Measurements from ENCODE around the gene FREM1.

The FREM1 gene

GRCh38 chr9:14866200-14866749 is 44.0 kb downstream of the FREM1 start:
- no peak for DNase-seq

GRCh38 chr9:14864309-14864708 is 45.9 kb downstream of the FREM1 start:
- no peak for DNase-seq

- DNase-seq, result no peak
These were observed 46.8 kb downstream of the FREM1 start for GRCh38 chr9:14863402-14863801.

- no peak for DNase-seq
These were observed 52.6 kb downstream of the FREM1 start for GRCh38 chr9:14857449-14858305.

GRCh38 chr9:14849851-14850250 is 60.4 kb downstream of the FREM1 start:
- DNase-seq, result no peak

- no peak for DNase-seq
These were observed 60.9 kb downstream of the FREM1 start for GRCh38 chr9:14849296-14849695.

GRCh38 chr9:14846871-14847311 is 63.3 kb downstream of the FREM1 start:
- DNase-seq, result peak; percentile 37

- DNase-seq, result no peak
These were observed 67.1 kb downstream of the FREM1 start for GRCh38 chr9:14843163-14843562.

GRCh38 chr9:14842269-14842668 is 68.0 kb downstream of the FREM1 start:
- no peak for DNase-seq

- no peak for DNase-seq
These were observed 71.5 kb downstream of the FREM1 start for GRCh38 chr9:14838701-14839100.

- no peak for DNase-seq
These were observed 73.3 kb downstream of the FREM1 start for GRCh38 chr9:14836885-14837284.

GRCh38 chr9:14831661-14832060 is 78.6 kb downstream of the FREM1 start:
- no peak for DNase-seq

GRCh38 chr9:14831074-14831473 is 79.2 kb downstream of the FREM1 start:
- DNase-seq, result no peak

GRCh38 chr9:14830057-14830456 is 80.2 kb downstream of the FREM1 start:
- DNase-seq, result no peak

GRCh38 chr9:14829204-14829603 is 81.0 kb downstream of the FREM1 start:
- DNase-seq, result no peak

GRCh38 chr9:14827805-14828204 is 82.4 kb downstream of the FREM1 start:
- DNase-seq, result no peak

- DNase-seq, result no peak
These were observed 85.7 kb downstream of the FREM1 start for GRCh38 chr9:14824481-14824880.

- no peak for DNase-seq
These were observed 86.4 kb downstream of the FREM1 start for GRCh38 chr9:14823800-14824199.

GRCh38 chr9:14822666-14823065 is 87.6 kb downstream of the FREM1 start:
- DNase-seq, result no peak

GRCh38 chr9:14819183-14819582 is 91.0 kb downstream of the FREM1 start:
- no peak for DNase-seq

- DNase-seq, result no peak
These were observed 96.0 kb downstream of the FREM1 start for GRCh38 chr9:14814249-14814628.

- DNase-seq, result no peak
These were observed 96.6 kb downstream of the FREM1 start for GRCh38 chr9:14813336-14814248.

- no peak for DNase-seq
These were observed 97.4 kb downstream of the FREM1 start for GRCh38 chr9:14812806-14813205.

GRCh38 chr9:14811844-14812243 is 98.4 kb downstream of the FREM1 start:
- DNase-seq, result no peak
